ENCODE results near the gene C3orf22.

DNA sequence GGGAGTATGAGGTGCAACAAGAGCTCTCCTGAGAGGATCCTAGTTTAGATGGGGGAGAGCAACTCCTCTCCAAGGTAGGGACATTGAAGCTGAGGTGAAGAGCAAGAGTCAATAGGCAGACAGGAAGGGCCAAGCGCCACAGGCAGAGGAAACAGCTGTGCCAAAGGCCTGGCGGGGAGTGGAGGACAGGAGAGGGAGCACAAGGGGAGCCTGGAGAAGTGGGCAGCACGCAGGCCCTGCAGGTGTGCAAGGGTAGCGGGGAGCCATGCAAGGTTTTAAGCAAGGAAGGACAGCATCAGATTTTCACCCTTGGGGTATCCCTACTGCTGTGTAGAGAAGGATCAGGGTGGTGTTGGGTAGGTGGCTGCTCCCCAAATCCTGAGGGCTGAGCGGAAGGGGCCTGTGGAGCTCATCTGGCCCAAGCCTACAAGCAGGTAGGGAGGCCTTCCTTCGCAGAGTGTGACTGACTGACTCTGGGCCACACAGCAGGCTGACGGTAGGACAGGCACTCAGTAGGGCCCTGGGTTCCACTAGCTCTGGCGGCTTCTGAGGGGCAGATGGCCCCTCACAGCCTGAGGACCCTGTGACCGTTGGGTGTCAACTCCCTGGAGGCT lies 21.5 kb downstream of the C3orf22 start:
- no peak for TF ChIP-seq EZH2 (IDR thresholded peaks at IDR 0.05; ENCODE audit: borderline replicate concordance, low read depth, low read length, severe bottlenecking)
- TF ChIP-seq, protein P1, sequence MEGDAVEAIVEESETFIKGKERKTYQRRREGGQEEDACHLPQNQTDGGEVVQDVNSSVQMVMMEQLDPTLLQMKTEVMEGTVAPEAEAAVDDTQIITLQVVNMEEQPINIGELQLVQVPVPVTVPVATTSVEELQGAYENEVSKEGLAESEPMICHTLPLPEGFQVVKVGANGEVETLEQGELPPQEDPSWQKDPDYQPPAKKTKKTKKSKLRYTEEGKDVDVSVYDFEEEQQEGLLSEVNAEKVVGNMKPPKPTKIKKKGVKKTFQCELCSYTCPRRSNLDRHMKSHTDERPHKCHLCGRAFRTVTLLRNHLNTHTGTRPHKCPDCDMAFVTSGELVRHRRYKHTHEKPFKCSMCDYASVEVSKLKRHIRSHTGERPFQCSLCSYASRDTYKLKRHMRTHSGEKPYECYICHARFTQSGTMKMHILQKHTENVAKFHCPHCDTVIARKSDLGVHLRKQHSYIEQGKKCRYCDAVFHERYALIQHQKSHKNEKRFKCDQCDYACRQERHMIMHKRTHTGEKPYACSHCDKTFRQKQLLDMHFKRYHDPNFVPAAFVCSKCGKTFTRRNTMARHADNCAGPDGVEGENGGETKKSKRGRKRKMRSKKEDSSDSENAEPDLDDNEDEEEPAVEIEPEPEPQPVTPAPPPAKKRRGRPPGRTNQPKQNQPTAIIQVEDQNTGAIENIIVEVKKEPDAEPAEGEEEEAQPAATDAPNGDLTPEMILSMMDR (IDR thresholded peaks at IDR 0.05; ENCODE audit: borderline replicate concordance, extremely low read depth, low read length, poor library complexity, severe bottlenecking), result no peak
